HepG2 (cell line): Measurements from ENCODE around the gene SYNJ2.

Experiments used
- ARNT ChIP-seq: fragments of 450-650 bp; IDR thresholded peaks from 2 replicates; pipeline ENCODE4 v1.6.1; 2017
- CBX1 ChIP-seq: IDR thresholded peaks from one replicate; pipeline ENCODE4 v1.6.1; 2016; ENCODE audit warnings: antibody characterized with exemption, low read depth
- ELF3 ChIP-seq: IDR thresholded peaks from 2 replicates; pipeline ENCODE4 v1.6.1; 2016; ENCODE audit warnings: missing genetic modification reagents, missing compliant biosample characterization
- GABPA ChIP-seq, 2 experiments: IDR thresholded peaks; 2 replicates each; pipeline ENCODE4 v1.6.1; 2011 to 2016; ENCODE audit warnings: low read depth in 2 of 2, low read length in 1 of 2, missing biosample characterization in 1 of 2, missing genetic modification characterization in 1 of 2
- SPEN ChIP-seq: sonication (generic); formaldehyde crosslinking; IDR thresholded peaks from 2 replicates; pipeline ENCODE4 v1.5.1; 2020; ENCODE audit warnings: low read depth, mild to moderate bottlenecking, missing genetic modification reagents
- ZNF224 ChIP-seq: sonication (generic); formaldehyde crosslinking; IDR thresholded peaks from 2 replicates; pipeline ENCODE4 v1.5.0; 2020; ENCODE audit warnings: mild to moderate bottlenecking, missing genetic modification reagents
- ZNF326 ChIP-seq: sonication (generic); formaldehyde crosslinking; IDR thresholded peaks from 2 replicates; pipeline ENCODE4 v1.4.0; 2020; ENCODE audit warnings: missing genetic modification reagents, borderline replicate concordance
- ZNF510 ChIP-seq: sonication (generic); formaldehyde crosslinking; IDR thresholded peaks from 2 replicates; pipeline ENCODE4 v1.4.0; 2020; ENCODE audit warnings: low read depth, mild to moderate bottlenecking, missing genetic modification reagents
- TF ChIP-seq, protein P1 (sequence below): sonication (generic); formaldehyde crosslinking; IDR thresholded peaks from 2 replicates; pipeline ENCODE4 v1.4.0; 2020; ENCODE audit warnings: missing genetic modification reagents
- TF ChIP-seq, protein P2 (sequence below): sonication (generic); formaldehyde crosslinking; IDR thresholded peaks from 2 replicates; pipeline ENCODE4 v1.5.0; 2020; ENCODE audit warnings: mild to moderate bottlenecking, missing genetic modification reagents, moderate library complexity
- TF ChIP-seq, protein P3 (sequence below): sonication (generic); formaldehyde crosslinking; IDR thresholded peaks from 2 replicates; pipeline ENCODE4; 2020; ENCODE audit warnings: missing genetic modification reagents, mild to moderate bottlenecking, borderline replicate concordance

- TF ChIP-seq SPEN (CRISPR knock-in tag) (no peak), CBX1 (no peak), ZNF224 (CRISPR knock-in tag) (no peak), ZNF510 (no peak), ELF3 (CRISPR knock-in tag) (no peak), ZNF326 (CRISPR knock-in tag) (no peak), ARNT (no peak), GABPA (IDR thresholded peaks at IDR 0.05; ENCODE audit: low read depth, low read length) (no peak), GABPA (CRISPR knock-in tag; IDR thresholded peaks at IDR 0.05; ENCODE audit: low read depth) (no peak)
- TF ChIP-seq, protein P1, sequence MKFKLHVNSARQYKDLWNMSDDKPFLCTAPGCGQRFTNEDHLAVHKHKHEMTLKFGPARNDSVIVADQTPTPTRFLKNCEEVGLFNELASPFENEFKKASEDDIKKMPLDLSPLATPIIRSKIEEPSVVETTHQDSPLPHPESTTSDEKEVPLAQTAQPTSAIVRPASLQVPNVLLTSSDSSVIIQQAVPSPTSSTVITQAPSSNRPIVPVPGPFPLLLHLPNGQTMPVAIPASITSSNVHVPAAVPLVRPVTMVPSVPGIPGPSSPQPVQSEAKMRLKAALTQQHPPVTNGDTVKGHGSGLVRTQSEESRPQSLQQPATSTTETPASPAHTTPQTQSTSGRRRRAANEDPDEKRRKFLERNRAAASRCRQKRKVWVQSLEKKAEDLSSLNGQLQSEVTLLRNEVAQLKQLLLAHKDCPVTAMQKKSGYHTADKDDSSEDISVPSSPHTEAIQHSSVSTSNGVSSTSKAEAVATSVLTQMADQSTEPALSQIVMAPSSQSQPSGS (CRISPR knock-in tag): no peak
- TF ChIP-seq, protein P2, sequence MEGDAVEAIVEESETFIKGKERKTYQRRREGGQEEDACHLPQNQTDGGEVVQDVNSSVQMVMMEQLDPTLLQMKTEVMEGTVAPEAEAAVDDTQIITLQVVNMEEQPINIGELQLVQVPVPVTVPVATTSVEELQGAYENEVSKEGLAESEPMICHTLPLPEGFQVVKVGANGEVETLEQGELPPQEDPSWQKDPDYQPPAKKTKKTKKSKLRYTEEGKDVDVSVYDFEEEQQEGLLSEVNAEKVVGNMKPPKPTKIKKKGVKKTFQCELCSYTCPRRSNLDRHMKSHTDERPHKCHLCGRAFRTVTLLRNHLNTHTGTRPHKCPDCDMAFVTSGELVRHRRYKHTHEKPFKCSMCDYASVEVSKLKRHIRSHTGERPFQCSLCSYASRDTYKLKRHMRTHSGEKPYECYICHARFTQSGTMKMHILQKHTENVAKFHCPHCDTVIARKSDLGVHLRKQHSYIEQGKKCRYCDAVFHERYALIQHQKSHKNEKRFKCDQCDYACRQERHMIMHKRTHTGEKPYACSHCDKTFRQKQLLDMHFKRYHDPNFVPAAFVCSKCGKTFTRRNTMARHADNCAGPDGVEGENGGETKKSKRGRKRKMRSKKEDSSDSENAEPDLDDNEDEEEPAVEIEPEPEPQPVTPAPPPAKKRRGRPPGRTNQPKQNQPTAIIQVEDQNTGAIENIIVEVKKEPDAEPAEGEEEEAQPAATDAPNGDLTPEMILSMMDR (CRISPR knock-in tag): no peak
- TF ChIP-seq, protein P3, sequence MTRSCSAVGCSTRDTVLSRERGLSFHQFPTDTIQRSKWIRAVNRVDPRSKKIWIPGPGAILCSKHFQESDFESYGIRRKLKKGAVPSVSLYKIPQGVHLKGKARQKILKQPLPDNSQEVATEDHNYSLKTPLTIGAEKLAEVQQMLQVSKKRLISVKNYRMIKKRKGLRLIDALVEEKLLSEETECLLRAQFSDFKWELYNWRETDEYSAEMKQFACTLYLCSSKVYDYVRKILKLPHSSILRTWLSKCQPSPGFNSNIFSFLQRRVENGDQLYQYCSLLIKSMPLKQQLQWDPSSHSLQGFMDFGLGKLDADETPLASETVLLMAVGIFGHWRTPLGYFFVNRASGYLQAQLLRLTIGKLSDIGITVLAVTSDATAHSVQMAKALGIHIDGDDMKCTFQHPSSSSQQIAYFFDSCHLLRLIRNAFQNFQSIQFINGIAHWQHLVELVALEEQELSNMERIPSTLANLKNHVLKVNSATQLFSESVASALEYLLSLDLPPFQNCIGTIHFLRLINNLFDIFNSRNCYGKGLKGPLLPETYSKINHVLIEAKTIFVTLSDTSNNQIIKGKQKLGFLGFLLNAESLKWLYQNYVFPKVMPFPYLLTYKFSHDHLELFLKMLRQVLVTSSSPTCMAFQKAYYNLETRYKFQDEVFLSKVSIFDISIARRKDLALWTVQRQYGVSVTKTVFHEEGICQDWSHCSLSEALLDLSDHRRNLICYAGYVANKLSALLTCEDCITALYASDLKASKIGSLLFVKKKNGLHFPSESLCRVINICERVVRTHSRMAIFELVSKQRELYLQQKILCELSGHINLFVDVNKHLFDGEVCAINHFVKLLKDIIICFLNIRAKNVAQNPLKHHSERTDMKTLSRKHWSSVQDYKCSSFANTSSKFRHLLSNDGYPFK: no peak
Measured at GRCh38 chr6:158046201-158047126, 64.8 kb downstream of the SYNJ2 start.
